ENCODE measurements around the gene PRR18.

DNA sequence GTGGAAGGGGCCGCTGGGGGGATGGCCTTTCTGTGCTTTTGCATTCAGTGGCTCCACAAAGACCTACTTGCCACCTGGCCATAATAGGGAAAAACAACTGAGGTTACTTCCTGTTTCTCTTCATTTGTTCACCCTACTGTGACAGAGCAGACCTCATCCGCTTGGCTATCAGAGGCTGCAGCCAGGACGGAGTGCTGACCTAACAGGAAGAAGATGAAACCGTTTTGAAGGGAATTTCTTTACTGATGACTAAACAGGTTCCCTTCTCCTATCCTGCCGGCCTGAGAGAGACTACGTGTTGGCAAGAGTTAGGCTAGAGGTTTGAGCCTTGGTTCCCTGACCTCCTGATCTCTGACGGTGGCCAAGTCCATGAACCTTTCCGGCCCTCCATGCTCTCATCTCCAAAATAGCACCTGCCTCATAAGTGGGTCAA is 21.3 kb downstream of the PRR18 start:
- TF ChIP-seq, protein P1, sequence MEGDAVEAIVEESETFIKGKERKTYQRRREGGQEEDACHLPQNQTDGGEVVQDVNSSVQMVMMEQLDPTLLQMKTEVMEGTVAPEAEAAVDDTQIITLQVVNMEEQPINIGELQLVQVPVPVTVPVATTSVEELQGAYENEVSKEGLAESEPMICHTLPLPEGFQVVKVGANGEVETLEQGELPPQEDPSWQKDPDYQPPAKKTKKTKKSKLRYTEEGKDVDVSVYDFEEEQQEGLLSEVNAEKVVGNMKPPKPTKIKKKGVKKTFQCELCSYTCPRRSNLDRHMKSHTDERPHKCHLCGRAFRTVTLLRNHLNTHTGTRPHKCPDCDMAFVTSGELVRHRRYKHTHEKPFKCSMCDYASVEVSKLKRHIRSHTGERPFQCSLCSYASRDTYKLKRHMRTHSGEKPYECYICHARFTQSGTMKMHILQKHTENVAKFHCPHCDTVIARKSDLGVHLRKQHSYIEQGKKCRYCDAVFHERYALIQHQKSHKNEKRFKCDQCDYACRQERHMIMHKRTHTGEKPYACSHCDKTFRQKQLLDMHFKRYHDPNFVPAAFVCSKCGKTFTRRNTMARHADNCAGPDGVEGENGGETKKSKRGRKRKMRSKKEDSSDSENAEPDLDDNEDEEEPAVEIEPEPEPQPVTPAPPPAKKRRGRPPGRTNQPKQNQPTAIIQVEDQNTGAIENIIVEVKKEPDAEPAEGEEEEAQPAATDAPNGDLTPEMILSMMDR (IDR thresholded peaks at IDR 0.05; ENCODE audit: borderline replicate concordance, extremely low read depth, low read length, poor library complexity, severe bottlenecking), result no peak
- TF ChIP-seq EZH2 (IDR thresholded peaks at IDR 0.05; ENCODE audit: borderline replicate concordance, low read depth, low read length, severe bottlenecking), result no peak
